Epidermal melanocyte (primary cell): ENCODE results near the gene NCOA3.

ENCODE experiments used
- DNase-seq: peaks from one replicate; pipeline ENCODE4 v3.0.0; 2011; ENCODE audit warnings: low spot score; ENCODE audit not compliant: insufficient read length

Gene NCOA3

DNA sequence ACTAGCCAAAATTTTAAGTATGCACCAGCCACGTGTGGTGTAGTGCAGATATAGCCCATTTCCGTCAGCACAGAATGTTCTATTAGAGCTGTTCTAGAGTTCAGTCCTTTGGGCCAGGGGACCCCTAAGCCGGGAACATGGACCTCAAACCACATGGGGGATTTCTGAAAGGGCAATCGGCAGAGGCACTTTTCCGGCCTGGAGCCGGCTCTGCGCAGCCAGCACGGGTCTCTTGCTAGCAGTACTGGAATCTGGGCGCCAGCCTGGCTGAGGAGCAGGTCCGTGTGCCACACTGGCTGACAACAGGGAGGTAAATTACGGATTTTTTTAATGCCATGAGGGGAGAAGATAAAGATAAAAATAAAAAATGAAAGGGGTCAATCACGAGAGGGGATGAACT, 163.1 kb downstream of the NCOA3 start:
- DNase-seq: no peak

DNA sequence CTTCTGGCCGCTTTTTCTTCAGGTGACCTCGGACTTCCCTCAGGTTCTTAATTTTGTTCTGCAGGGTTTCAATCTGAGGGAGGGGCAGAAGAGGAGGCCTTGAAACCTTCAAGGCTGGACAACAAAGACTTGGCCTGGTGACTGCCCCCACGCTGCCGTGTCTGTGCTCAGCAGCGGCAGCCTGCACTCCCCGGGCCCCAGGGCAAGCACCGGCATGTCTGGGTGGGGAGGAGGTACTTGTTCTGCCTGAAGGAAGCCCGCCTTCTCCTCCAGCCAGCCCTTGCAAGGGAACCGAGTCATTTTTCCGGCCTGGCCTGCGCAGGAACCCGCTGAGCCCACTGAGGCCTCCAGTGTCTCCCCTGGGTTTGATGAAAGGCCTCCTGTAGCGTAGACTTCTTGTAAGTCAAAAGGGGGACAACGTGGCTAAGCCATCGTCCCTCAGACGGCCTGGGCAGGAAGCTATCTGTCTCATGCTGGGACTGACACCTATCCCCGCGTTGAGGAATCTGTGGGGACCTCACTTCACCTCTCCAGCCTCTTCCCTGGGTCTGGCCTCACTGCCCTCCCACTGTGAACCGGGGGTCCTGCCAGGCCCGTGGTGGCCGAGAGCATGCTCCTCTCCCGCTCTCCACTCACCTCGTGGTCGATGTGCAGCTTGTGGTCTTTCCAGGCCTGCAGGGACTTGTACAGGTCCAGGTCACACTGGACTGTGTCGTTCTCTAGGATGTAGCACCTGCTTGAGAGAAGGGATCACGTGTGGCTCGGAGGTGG, 163.7 kb downstream of the NCOA3 start:
- DNase-seq: no peak

DNA sequence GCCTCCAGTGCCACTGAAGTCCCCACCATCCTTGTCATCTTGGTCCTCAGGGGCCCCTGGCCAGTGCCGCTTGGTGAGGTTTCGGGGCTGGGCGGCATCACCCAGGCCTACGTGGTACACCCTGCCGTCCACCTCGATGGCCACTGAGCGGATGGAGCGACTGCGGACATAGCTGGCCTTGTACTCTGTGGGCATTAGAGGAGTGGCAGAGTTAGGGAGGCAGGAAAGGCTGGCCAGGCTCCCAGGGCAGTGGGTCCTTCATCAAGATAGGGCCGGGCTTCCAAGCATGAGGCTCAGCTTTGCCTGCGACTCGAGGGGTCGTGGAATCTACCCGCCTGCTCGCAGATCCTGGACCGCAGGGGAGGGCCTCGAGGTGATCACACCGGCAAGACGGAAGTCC, 164.6 kb downstream of the NCOA3 start:
- DNase-seq: no peak

DNA sequence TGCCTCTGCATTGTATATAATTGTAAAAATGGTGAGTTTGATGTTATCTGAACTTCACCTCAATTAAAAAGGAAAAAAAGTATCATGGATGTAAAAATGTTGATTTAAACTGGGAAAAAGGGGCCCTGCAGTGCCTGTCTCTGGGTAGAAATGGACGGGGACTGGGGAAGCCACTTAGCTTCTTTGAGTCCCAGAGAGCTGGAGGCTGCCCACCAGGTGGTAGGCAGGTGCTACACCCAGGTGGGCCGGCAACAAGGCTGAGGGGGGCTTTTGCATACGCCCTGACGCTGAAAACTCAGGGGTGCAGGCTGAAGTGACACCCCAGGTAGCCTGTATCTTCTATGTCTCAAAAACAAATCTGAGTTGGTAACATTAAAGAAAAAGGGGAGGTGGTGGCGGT, 165.4 kb downstream of the NCOA3 start:
- DNase-seq: no peak

DNA sequence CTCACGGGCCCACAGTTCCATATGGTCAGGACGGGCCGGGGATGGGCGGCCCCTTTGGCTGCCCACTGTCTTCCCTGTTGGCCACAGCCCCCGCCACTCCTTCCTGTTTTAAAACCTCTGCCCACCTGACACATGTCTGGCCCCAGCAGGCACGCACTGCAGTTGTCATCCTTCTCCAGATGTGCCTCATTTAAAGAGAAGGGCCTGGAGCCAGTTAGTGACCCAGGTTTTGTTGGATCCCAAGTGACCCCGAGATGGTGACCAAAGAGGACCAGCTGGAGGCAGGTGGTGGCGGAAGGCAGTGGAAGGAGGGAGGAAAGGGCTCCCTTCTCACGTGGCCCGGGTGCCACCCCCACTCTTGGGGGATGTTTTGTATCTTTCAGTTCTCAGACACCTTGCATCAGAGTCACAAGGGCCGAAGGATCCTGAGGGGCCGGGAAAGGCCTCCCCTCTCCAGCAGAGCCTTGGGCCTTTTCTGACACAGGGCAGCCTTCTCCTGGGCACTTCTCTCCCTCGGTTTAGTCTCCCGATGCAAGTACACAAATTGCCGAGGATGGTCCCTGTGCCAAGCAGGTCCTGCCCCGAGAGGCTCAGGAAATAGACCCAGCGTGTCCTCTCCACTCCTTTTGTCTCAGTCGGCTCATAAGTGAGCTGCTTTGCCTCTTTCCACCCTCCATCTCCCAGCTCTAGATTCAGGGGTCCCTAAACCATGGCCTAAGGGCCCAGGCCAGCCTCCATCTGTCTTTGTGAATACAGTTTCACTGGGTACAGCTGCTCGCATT, 166.0 kb downstream of the NCOA3 start:
- DNase-seq: no peak

DNA sequence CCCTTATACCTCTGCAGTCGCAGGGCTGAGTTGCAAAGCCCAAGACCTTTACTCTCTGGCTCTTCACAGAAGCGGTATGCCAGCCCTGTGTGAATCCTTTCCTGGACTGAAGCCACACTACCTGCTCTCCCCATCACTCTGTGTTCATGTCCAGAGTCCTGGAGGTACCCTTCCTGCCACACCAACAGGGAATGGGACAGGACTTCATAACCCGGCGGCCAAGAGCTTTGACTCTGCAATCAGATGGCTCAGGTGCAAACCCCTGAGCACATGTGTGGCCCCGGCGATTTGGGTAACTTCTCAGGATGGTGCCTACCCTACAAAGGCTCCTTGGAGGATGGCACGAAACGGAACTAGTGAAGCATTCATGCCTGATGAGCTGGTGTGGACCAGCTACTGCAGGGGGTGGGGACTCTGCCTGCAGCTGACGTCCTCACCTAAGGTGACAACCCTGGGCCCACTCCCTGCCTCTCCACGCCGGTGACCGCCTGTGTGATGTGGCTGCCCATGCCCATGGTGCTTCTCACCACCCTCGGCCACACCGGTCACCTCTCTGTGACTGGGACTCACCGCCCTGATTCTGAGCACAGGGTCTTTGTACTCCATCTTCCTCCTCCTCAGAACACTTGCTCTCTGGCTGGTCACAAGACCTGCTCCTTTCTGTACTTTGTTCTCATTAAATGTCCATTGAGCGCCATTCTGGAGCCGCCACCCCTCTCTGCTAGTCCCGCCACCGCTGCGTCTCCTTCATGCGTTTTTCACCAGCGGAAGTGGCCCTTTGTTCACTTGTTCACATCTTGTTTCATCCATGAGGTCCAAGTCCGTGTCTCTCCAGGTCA, 166.8 kb downstream of the NCOA3 start:
- DNase-seq: no peak

DNA sequence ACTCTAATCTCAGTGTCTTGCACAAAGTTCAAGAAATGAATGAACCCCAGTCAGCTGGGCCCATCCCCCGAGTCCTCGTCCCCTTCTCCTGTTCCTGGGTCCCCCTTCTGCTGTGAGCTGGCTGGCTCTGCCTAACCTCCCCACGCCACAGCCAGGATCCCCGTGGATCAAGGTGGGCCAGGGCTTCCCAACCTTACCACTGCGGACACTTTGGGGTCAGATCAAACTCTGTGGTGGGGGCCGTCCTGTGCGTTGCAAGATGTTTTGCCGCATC, 167.4 kb downstream of the NCOA3 start:
- no peak for DNase-seq

DNA sequence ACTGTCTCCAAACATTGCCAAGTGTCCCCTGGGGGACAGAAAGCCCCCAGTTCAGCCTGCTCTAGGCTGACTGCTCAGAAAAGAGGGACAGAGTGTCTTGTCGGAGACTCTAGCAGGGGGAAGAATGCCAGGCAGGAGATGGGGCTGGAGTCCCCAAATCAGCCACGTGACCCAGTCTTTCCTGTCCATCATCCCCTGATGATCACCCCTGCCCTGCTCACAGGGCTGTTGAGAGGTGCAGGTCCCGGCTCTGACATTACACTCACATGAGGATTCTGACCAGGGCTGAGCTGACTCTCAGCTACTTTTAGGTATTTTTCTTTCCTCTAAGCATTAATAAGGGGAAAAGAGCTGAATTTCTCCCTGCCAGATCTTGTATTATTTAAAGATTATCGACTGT, 167.8 kb downstream of the NCOA3 start:
- no peak for DNase-seq

DNA sequence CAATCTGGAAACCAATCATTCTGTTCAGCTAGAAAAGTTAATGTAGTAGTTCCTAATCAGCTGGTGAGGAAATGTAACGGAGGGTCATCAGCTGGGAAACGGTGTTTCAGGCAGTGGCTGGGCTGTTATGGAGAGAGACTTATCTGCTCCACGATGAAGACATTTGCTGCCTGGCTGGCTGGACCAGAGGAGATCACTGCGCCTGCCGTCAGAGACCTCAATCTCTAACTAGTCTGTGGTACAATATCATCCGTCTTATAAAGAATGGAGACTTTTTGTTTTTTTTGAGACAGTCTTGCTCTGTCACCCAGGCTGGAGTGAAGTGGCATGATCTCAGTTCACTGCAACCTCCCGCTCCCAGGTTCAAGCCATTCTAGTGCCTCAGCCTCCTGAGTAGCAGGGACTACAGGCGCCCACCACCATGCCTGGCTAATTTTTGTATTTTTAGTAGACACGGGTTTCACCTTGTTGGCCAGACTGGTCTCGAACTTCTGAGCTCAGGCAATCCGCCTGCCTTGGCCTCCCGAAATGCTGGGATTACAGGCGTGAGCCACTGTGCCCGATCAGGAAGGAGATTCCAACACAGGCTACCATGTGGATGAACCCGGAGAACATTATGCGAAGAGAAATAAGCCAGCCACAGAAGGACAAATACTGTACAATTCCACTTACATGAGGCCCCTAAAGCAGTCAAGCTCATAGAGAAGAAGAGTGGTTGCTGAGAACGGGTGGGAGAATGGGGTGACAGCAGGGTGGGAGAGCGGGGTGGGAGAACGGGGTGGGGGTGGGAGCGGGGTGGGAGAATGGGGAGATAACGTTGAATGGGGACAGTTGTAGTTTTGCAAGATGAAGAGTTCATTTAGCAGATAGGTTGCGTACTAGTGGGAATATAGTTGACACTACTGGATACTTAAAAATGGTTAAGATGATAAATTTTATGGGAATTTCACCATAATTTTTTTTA, 168.5 kb downstream of the NCOA3 start:
- no peak for DNase-seq

DNA sequence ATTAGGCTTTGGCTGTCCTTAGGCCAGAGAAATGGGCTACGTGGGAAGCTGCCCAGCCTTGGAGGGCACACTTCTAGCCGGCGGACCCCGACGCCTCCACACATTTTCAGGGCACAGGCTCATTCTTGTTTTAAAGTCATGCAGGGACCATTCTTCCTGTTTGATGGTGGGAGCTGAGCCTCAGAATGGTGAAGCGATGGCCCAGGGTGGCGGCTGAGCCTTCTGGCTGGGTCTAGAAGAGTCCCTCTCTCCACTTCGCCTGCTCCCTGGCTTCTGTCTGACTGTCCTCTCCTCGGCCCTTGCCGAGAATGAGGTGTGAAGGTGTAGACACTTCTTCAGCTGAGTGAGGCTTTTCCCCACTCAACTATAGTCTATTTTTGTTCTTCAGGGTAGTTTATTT, 169.2 kb downstream of the NCOA3 start:
- DNase-seq: no peak

DNA sequence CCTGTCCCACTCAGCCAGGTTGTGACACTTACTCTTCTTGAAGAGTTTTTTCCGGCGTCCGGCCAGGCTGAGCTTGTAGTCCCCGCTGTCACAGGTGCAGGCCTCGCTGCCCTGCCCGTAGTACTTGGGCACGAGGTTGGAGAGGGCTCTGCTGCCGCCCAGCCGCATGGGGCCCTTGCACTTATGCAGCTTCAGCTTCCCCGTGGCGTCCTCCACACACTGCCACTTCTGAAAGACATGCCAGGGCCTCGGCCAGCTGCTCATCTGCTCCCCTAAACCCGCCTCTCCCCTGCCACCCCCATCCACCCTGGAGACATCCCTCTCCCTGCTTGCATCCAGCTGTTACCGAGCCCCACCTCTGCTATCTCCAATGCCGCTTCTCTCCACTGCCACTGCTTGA, 170.5 kb downstream of the NCOA3 start:
- DNase-seq: no peak

DNA sequence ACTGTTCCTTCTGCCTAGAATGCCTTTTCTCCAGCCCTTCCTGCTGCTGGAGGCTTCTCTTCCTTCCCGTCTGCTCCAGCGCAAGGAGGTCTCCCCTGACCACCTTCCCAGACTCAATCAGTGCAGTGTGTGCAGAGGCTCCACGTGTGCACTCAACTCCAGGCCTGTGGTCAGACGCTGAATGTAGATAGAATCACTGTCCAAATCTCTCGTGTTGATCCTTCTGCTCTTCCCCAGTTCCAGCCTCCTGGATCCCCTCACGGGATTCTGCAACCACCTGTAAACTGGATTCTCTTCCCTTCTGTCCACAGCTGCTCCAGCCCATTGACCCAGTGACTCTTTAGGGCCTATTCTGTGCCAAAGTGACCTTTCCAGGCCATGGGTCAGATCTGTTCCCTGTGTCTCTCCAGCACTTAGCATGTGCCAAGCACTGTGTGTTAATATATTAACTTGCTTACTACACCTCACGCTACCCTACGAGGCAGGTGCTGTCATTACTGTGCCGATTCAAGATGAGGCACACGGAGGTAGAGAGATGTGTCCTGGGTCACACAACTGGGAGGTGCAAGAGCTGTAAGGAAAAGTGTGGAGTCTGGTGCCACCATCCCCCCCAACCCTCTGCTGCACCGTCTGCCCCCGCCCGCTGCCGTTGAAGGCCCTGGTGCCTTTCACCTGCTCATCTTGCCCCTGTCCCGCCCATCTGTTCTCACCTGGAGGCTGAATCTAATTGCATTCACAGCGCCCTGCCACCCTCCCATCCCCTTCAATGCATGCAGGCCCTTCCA, 171.4 kb downstream of the NCOA3 start:
- DNase-seq: no peak

DNA sequence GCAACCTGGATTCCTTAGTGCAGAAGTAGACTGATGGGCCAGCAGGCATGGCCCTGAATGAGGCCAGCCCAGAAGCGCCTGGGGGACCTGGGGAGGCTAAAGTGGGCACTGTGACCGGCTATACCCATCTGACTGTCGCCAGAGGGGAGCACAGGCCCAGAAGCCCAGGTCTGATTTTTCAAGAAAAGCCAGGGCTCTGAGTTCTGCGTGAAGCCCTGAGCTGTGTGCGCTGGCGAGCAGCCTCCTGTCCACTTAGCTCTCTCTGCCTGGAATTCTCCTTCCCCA, 171.9 kb downstream of the NCOA3 start:
- DNase-seq: no peak

DNA sequence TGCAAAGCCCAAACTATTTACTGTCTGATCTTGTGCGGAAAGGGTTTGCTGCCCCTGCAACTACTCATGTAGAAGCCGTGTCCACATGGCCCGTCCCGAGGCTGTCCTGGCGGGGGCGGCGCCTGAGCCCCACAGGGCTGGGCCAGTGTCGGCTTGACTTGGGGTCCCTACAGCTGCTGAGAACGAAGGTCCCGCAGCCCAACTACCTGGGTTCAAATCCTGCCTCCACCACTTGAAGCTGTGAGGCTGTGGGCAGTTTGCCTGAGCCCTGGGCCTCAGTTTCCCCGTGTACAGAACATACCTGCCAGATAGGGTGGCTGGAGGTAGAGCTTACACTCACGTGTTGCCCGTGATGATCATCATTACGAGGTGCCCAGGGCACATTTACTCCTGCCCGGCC, 172.5 kb downstream of the NCOA3 start:
- no peak for DNase-seq

DNA sequence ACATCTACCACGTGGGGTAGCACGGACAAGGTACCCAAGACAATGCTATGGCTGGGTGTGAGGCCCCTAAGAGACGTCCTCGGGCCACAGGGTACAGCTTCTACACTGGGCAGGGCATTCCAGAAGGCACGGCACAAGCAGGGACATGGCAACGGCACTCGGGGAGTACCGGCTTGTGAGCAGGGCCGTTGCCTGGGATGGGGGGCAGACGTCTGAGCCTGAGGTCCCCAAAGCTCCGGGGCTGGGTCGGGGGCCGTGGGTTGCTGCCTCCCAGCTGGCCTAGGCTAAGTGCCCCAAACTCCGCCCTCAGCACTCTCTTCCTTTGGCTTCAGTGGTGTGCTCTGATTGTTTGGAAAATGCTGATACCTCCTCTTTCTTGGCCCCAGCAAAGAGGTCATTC, 173.0 kb downstream of the NCOA3 start:
- DNase-seq: no peak

DNA sequence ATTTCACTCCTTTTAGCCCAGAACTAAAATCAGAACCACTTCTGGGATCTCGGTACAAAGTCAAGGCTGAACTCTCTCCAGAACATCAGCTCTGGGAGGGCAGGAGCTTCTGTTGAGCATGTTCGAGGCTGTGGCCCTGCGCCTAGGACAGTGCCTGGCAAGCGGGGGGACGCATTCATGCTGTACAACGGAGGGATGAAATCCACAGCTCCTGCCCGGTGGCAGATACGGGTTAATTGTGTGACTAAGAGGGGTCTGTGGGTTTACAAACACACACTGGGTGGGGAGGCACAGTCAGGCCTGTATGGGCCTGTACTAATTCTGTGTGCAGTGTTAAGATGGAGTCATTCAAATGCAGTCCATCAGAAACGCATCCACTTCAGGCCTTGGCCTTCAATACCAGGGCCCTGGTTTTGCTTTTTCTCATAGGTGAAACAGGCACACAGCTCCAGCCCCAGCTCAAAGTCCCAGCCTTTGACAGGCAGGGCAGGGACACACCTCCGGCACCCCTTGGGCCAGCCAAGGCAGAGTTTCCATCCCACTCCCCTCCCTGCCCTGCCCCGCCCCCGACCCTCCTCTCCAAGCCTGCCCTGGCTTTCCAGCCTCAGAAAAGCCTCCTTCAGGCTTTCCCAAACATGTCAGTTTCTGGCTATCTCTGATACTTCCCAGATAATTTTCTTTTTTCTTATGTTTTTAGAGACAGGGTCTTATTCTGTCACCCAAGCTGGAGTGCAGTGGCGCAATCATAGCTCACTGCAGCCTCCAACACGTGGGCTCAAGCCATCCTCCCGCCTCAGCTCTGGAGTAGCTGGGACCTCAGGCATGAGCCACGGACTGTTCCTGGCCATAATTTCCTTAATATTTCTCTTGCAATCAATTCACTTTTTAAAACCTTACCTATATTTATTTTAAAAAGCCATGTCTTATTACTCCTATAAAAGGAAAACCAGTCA, 173.8 kb downstream of the NCOA3 start:
- no peak for DNase-seq

DNA sequence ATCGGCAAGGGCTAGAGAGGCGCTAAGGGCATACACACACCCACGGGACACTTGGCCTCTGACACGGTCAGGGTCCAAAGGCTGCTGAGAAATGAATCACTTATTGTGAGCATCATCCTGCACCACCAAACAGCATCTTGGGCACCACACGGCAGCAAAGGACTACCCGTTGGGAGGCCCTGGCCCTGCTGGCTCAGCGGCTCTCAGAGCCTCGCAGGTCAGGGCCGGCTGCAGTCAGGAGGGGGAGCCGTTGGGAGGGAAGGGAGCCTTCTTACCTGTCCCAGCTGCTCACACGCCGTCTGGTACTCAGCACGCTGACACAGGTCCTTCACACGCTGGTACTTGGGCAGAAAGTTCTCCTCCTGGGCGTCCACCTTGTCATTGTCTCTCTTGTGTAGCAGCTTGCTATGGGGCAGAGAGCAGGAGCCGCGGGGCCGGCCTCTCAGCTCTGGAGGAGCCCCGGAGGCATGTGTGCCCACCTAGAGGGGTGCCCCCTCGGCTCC, 174.6 kb downstream of the NCOA3 start:
- DNase-seq: no peak

DNA sequence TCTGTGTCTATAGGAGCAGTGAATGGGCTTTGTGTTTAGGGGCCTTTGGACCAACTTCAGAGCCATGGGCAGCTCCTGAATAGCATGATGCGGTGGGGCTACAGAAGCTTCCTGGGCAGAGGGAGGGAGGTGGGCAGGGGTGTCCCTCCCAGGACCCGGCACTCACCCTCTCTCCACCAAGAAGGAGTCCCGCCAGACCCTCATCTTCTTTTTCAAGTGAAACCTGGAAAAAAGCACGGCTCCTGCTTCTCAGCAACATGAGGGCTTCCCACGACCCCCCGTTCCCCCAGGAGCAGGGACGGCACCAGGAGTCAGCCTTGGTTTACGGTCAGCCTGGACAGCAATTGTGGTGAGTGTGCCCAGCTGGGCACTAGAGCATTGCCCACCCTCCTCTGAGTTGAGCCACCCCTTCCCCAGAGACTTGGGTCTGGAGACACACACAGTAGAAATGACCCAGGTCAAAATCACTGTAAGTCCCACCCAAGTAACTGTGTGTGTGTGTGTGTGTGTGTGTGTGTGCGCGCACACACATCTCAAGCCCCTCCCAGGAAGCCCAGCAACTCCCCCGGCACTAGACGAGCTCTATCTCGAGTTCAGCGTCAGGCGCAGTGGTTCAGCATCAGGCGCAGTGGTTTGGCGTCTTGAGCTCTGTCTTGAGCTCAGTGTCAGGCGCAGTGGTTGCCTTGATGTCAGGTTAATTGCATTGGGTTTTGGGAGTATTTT, 175.4 kb downstream of the NCOA3 start:
- no peak for DNase-seq
